Right atrium auricular region (tissue), 2 donors: ENCODE measurements around the gene ZMIZ2. TPM values are rescaled to one million over a fixed set of nuclear protein-coding genes. Genes with fewer than 3 reads are reported as not detected.

Experiments used
- DNase-seq: peaks from one replicate; pipeline ENCODE4 v3.0.0-alpha.2; 2019; ENCODE audit warnings: low spot score
- H3K27ac ChIP-seq, 2 donors: fragments of 200-600 bp; sonication (generic); 1 replicate in 1 of 2; 2 replicates in 1 of 2; pipeline ENCODE4 v1.5.1; 2016 to 2019
- H3K27me3 ChIP-seq, 2 donors: fragments of 200-600 bp; sonication (generic); one replicate each; pipeline versions ENCODE4 v1.5.1 to v1.6.0; 2017 to 2019
- H3K36me3 ChIP-seq: fragments of 200-600 bp; sonication (generic); one replicate; pipeline ENCODE4 v1.5.1; 2016
- H3K4me1 ChIP-seq, 2 donors: fragments of 200-600 bp; sonication (generic); one replicate each; pipeline versions ENCODE4 v1.5.1 to v1.6.0; 2017 to 2019
- H3K4me3 ChIP-seq, 2 donors: fragments of 200-600 bp; sonication (generic); 1 replicate in 1 of 2; 2 replicates in 1 of 2; pipeline ENCODE4 v1.5.1; 2017 to 2019; ENCODE audit warnings: mild to moderate bottlenecking in 1 of 2, moderate library complexity in 1 of 2
- H3K9me3 ChIP-seq, 2 donors: fragments of 200-600 bp; sonication (generic); one replicate each; pipeline ENCODE4 v1.5.1; 2019
- total RNA-seq, 2 donors: library from RNA; depleted of rRNA; stranded (reverse); fragments of >200 nt; gene quantifications; one replicate each; pipeline ENCODE4 v1.1.0, GENCODE V29; 2016
- TF ChIP-seq, protein P1 (sequence below), 2 donors: fragments of 200-600 bp; sonication (generic); IDR thresholded peaks; one replicate each; pipeline ENCODE4 v1.5.1; 2019; ENCODE audit warnings: antibody characterized with exemption in 2 of 2

The ZMIZ2 gene
- total RNA-seq, 2 donors from 2014 or later, result 14.1 to 21.3 TPM

DNA sequence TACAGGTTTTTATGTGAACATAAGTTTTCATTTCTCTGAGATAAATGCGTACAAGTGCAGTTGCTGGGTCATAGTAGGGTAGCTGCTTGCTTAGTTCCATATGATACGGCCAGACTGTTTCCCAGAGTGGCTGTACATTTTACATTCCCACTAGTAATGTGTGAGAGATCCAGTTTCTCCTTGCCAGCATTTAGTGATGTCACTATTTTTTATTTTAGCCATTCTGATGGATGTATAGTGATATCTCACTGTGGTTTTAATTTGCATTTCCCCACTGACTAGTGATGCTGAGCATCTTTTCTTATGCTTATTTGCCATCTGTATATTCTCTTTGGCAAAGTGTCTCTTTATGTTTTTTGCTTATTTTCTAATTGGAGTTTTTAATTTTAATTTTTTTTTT is 4.2 kb downstream of the ZMIZ2 start:
- Histone ChIP-seq H3K27me3 (no peaks in the 10 kb centered on the region), H3K4me1 (peaks cover 0 to 70% of the 10 kb centered on the region in 2 donors), H3K36me3 (peaks cover 1% of the 10 kb centered on the region), H3K27ac (no peak overlapping the region), H3K4me3 (no peak overlapping the region), H3K9me3 (no peaks in the 10 kb centered on the region)
- TF ChIP-seq, protein P1, sequence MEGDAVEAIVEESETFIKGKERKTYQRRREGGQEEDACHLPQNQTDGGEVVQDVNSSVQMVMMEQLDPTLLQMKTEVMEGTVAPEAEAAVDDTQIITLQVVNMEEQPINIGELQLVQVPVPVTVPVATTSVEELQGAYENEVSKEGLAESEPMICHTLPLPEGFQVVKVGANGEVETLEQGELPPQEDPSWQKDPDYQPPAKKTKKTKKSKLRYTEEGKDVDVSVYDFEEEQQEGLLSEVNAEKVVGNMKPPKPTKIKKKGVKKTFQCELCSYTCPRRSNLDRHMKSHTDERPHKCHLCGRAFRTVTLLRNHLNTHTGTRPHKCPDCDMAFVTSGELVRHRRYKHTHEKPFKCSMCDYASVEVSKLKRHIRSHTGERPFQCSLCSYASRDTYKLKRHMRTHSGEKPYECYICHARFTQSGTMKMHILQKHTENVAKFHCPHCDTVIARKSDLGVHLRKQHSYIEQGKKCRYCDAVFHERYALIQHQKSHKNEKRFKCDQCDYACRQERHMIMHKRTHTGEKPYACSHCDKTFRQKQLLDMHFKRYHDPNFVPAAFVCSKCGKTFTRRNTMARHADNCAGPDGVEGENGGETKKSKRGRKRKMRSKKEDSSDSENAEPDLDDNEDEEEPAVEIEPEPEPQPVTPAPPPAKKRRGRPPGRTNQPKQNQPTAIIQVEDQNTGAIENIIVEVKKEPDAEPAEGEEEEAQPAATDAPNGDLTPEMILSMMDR (IDR thresholded peaks at IDR 0.05), result no peak
- no peak for DNase-seq

GRCh38 chr7:44754802-44755697 is 6.4 kb downstream of the ZMIZ2 start:
- Histone ChIP-seq H3K4me1 (peaks cover 0 to 63% of the 10 kb centered on the region in 2 donors), H3K4me3 (no peak overlapping the region), H3K27ac (peak overlapping the region; percentile 1 to 42), H3K27me3 (no peaks in the 10 kb centered on the region), H3K9me3 (no peaks in the 10 kb centered on the region), H3K36me3 (peaks cover 19% of the 10 kb centered on the region)
- no peak for DNase-seq
- TF ChIP-seq, protein P1 (IDR thresholded peaks at IDR 0.05), result no peak

DNA sequence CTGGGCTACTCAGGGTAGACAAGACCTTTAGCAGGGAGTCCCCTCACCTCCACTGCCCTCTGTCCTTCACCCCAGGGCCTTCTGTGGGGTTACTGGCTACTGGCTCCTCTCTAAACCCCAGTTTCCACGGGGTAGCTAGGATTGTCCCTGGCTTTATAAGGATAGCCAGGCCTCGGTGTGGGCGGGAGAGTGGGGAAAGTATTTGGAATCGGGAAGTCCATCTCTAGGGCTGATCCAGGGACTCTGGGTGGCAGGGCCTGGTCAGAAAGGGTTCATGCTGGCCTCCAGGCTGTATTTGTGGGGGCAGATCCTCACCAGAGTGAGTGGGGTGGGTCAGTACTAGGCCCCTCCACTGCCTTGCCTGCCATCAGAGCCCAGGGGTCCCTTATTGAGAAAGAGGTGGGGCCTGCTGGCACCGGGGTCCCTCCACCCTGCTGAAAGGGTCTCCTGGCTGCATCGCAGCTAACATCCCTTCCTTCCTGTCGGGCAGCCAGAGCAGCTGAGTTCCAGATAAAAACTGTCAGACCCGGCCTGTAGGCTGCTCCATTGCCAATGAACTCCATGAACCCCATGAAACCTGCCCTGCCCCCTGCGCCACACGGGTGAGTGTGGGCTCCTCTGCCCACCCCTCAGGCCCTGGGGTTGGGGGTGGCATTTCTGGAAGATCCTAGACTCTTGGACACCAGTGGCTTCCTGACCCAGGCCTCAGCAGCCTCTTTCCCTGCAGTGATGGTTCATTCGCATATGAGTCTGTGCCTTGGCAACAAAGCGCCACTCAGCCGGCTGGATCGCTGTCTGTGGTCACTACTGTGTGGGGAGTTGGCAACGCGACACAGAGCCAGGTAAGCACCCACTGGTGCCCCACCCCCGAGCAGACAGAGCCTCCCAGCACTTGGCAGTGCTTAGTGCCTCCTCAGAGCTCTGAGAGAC is 7.3 kb downstream of the ZMIZ2 start:
- Histone ChIP-seq H3K4me1 (peaks cover 0 to 53% of the 10 kb centered on the region in 2 donors), H3K4me3 (no peak overlapping the region)

DNA sequence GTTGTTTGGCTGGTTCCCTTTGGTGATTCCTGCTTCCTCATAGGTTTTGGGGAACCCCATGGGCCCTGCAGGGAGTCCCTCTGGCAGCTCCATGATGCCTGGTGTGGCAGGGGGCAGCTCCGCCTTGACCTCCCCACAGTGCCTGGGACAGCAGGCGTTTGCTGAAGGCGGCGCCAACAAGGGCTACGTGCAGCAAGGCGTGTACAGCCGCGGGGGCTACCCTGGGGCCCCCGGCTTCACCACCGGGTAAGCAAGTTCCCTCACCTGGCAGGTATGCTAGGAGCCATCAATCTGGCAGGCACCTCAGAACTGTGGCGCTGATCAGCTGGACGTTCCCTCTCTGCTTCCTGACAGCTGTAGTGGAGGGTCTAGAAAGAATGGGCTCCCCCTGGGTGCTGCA is 8.3 kb downstream of the ZMIZ2 start:
- DNase-seq, result no peak
- Histone ChIP-seq H3K36me3 (peaks cover 38% of the 10 kb centered on the region), H3K4me1 (peaks cover 0 to 46% of the 10 kb centered on the region in 2 donors), H3K27ac (no peak overlapping the region), H3K9me3 (no peaks in the 10 kb centered on the region), H3K4me3 (no peak overlapping the region), H3K27me3 (no peaks in the 10 kb centered on the region)
- TF ChIP-seq, protein P1 (IDR thresholded peaks at IDR 0.05), result no peak

More for the DNA sequence above, 7.3 kb downstream of the ZMIZ2 start:
- H3K27me3 ChIP-seq, result no peaks in the 10 kb centered on the region
- TF ChIP-seq, protein P1 (IDR thresholded peaks at IDR 0.05), result no peak
- no peak for DNase-seq
- peak overlapping the region; percentile 1 to 42 for H3K27ac ChIP-seq
- H3K9me3 ChIP-seq, result no peaks in the 10 kb centered on the region
- H3K36me3 ChIP-seq, result peaks cover 28% of the 10 kb centered on the region

DNA sequence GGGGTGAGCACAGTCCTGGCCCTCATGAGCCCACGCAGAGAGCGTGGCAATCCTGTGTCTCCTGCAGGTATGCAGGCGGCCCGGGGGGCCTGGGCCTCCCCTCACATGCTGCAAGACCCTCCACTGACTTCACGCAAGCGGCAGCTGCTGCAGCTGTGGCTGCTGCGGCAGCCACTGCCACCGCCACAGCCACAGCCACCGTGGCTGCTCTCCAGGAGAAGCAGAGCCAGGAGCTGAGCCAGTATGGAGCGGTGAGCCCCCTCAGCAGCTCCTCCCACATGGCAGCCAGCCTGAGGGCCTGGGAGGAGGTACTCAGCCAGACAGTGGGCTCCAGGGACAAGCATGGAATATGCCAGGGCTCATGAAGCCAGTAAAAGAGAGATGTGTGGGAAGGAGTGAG is 8.7 kb downstream of the ZMIZ2 start:
- Histone ChIP-seq H3K27me3 (no peaks in the 10 kb centered on the region), H3K9me3 (no peaks in the 10 kb centered on the region), H3K27ac (no peak overlapping the region), H3K36me3 (peaks cover 40% of the 10 kb centered on the region), H3K4me1 (peaks cover 0 to 46% of the 10 kb centered on the region in 2 donors), H3K4me3 (no peak overlapping the region)
- no peak for DNase-seq
- TF ChIP-seq, protein P1 (IDR thresholded peaks at IDR 0.05), result no peak
